ENCODE data around the gene SLC12A5.

GRCh38 chr20:46022411-46023147 is 6.4 kb upstream of the SLC12A5 start:
- TF ChIP-seq CEBPB (IDR thresholded peaks at IDR 0.05) (no peak), GATA3 (IDR thresholded peaks at IDR 0.05; ENCODE audit: borderline replicate concordance) (no peak), ZC3H11A (IDR thresholded peaks at IDR 0.05) (no peak), ESRRA (IDR thresholded peaks at IDR 0.05; ENCODE audit: borderline replicate concordance, low read length) (no peak), RFX5 (IDR thresholded peaks at IDR 0.05) (no peak), CHD4 (IDR thresholded peaks at IDR 0.05; ENCODE audit: borderline replicate concordance) (0 out of 2 replicates have a peak, but pooled peaks have one; percentile 63), ELK1 (IDR thresholded peaks at IDR 0.05; ENCODE audit: low read depth, low read length) (no peak)
